Measurements from ENCODE around the gene SHC3. TPM values are rescaled to one million over a fixed set of nuclear protein-coding genes. Genes with fewer than 3 reads are reported as not detected.

SHC3 gene
- total RNA-seq, 1 donor from 2014 or later: 0.83 TPM

- Mint-ChIP-seq H3K9me3 (ENCODE audit: unreplicated experiment) (peaks cover 12% of the 10 kb centered on the region), H3K4me1 (ENCODE audit: low read depth, unreplicated experiment) (peaks cover 24% of the 10 kb centered on the region), H3K27me3 (ENCODE audit: unreplicated experiment) (peaks cover 19% of the 10 kb centered on the region), H3K36me3 (ENCODE audit: unreplicated experiment) (no peaks in the 10 kb centered on the region), H3K4me3 (ENCODE audit: unreplicated experiment) (peak overlapping the region; percentile 91), H3K27ac (ENCODE audit: unreplicated experiment) (peak overlapping the region; percentile 95)
- no peak for TF ChIP-seq CTCF (IDR thresholded peaks at IDR 0.05; ENCODE audit: partially characterized antibody, unreplicated experiment)
- DNase-seq: peak; percentile 35
These were observed 899 bp upstream of the SHC3 start for GRCh38 chr9:89179540-89179894.

- no peak for DNase-seq
- H3K36me3 Mint-ChIP-seq (ENCODE audit: unreplicated experiment): no peaks in the 10 kb centered on the region
These were observed 367 bp upstream of the SHC3 start for GRCh38 chr9:89178830-89179539.

GRCh38 chr9:89177012-89177943 is 1.3 kb downstream of the SHC3 start:
- no peaks in the 10 kb centered on the region for H3K36me3 Mint-ChIP-seq (ENCODE audit: unreplicated experiment)
- H3K27me3 Mint-ChIP-seq (ENCODE audit: unreplicated experiment): peaks cover 9% of the 10 kb centered on the region
- peak; percentile 38 for DNase-seq
- TF ChIP-seq CTCF (IDR thresholded peaks at IDR 0.05; ENCODE audit: partially characterized antibody, unreplicated experiment): no peak
- H3K9me3 Mint-ChIP-seq (ENCODE audit: unreplicated experiment): peaks cover 5% of the 10 kb centered on the region
- H3K4me3 Mint-ChIP-seq (ENCODE audit: unreplicated experiment): peak overlapping the region; percentile 73
- H3K27ac Mint-ChIP-seq (ENCODE audit: unreplicated experiment): no peak overlapping the region
- peaks cover 24% of the 10 kb centered on the region for H3K4me1 Mint-ChIP-seq (ENCODE audit: low read depth, unreplicated experiment)

More at GRCh38 chr9:89178830-89179539, 367 bp upstream of the SHC3 start:
- Mint-ChIP-seq H3K27me3 (ENCODE audit: unreplicated experiment) (peaks cover 14% of the 10 kb centered on the region), H3K9me3 (ENCODE audit: unreplicated experiment) (peaks cover 8% of the 10 kb centered on the region), H3K27ac (ENCODE audit: unreplicated experiment) (peak overlapping the region; percentile 45), H3K4me1 (ENCODE audit: low read depth, unreplicated experiment) (peaks cover 24% of the 10 kb centered on the region), H3K4me3 (ENCODE audit: unreplicated experiment) (peak overlapping the region; percentile 91)
- no peak for TF ChIP-seq CTCF (IDR thresholded peaks at IDR 0.05; ENCODE audit: partially characterized antibody, unreplicated experiment)

GRCh38 chr9:89175828-89176261 is 2.8 kb downstream of the SHC3 start:
- H3K9me3 Mint-ChIP-seq (ENCODE audit: unreplicated experiment): peaks cover 5% of the 10 kb centered on the region
- peak; percentile 9 for TF ChIP-seq CTCF (IDR thresholded peaks at IDR 0.05; ENCODE audit: partially characterized antibody, unreplicated experiment)
- H3K4me3 Mint-ChIP-seq (ENCODE audit: unreplicated experiment): no peak overlapping the region
- no peaks in the 10 kb centered on the region for H3K36me3 Mint-ChIP-seq (ENCODE audit: unreplicated experiment)
- no peak overlapping the region for H3K27ac Mint-ChIP-seq (ENCODE audit: unreplicated experiment)
- peaks cover 21% of the 10 kb centered on the region for H3K4me1 Mint-ChIP-seq (ENCODE audit: low read depth, unreplicated experiment)
- no peak for DNase-seq
- H3K27me3 Mint-ChIP-seq (ENCODE audit: unreplicated experiment): peaks cover 7% of the 10 kb centered on the region

All from glutamatergic neuron (in vitro differentiated cells).